HAP-1 (cell line): Measurements from ENCODE around the gene MAP2K5.

Source experiments
- DNase-seq, 2 experiments: peaks; one replicate each; pipeline ENCODE4 v3.0.0-alpha.2; 2016 to 2020; ENCODE audit warnings: low spot score in 2 of 2
- H3K27me3 ChIP-seq: fragments of 250-450 bp; sonication (Bioruptor Pico); 2 replicates; pipeline ENCODE4 v1.5.1; 2020; ENCODE audit warnings: low read depth, mild to moderate bottlenecking, moderate library complexity
- H3K36me3 ChIP-seq: fragments of 250-450 bp; sonication (Bioruptor Pico); replicated peaks from 2 replicates; pipeline ENCODE4 v1.5.1; 2020; ENCODE audit warnings: mild to moderate bottlenecking
- H3K4me1 ChIP-seq: fragments of 250-450 bp; sonication (Bioruptor Pico); 2 replicates; pipeline ENCODE4 v1.5.1; 2020; ENCODE audit warnings: mild to moderate bottlenecking
- H3K4me3 ChIP-seq: fragments of 250-450 bp; sonication (Bioruptor Pico); 2 replicates; pipeline ENCODE4 v1.5.1; 2020; ENCODE audit warnings: mild to moderate bottlenecking, moderate library complexity
- H3K9me3 ChIP-seq: fragments of 250-450 bp; sonication (Bioruptor Pico); 2 replicates; pipeline ENCODE4 v1.5.1; 2020; ENCODE audit warnings: mild to moderate bottlenecking, moderate library complexity
- in situ Hi-C: fragments of 300-500 bp; cut with MboI; formaldehyde crosslinking; loops from 3 replicates; pipeline ENCODE4 v1.14.3; 2020; ENCODE audit warnings: low sequenced_read_pairs, inconsistent platforms, mixed read lengths

Gene MAP2K5

GRCh38 chr15:67558502-67558901, 16.0 kb downstream of the MAP2K5 start:
- in situ Hi-C loops, result no loop called here

DNA sequence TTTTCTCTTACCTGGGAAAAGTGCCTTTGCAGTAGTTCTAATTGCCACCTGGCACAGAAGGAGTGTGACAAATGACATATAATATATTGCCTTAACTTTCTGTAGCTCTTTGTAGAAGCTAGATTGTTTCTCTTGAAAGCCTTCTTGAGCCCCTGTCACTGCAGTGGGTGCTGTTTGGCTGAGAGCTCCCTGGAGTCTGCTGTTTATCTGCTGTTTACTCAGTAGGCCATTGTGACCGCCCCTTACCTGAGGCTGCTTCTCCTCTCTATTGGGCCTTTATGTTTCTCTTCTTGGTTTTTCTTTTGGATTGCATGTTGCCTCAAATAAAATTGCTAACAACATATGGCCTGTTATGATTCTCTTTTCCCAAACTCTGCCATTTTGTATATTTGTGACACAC, 16.7 kb downstream of the MAP2K5 start:
- Histone ChIP-seq H3K9me3 (peaks cover 2% of the 10 kb centered on the region; the same call in 1 of the 2 replicates), H3K4me1 (peaks cover 10% of the 10 kb centered on the region), H3K4me3 (no peak overlapping the region), H3K36me3 (no peaks in the 10 kb centered on the region; the same call in 1 of the 2 replicates), H3K27me3 (no peaks in the 10 kb centered on the region)
- DNase-seq, result no peak
- in situ Hi-C loops, result no loop called here

More at GRCh38 chr15:67558502-67558901, 16.0 kb downstream of the MAP2K5 start:
- Histone ChIP-seq H3K4me3 (no peak overlapping the region), H3K4me1 (peaks cover 6% of the 10 kb centered on the region), H3K27me3 (no peaks in the 10 kb centered on the region), H3K36me3 (no peaks in the 10 kb centered on the region; the same call in 1 of the 2 replicates), H3K9me3 (peaks cover 2% of the 10 kb centered on the region; the same call in 1 of the 2 replicates)
- DNase-seq, result no peak

GRCh38 chr15:67559576-67559975, 17.1 kb downstream of the MAP2K5 start:
- peaks cover 13% of the 10 kb centered on the region for H3K4me1 ChIP-seq
- H3K9me3 ChIP-seq, result peaks cover 2% of the 10 kb centered on the region; the same call in 1 of the 2 replicates
- H3K4me3 ChIP-seq, result no peak overlapping the region
- no peaks in the 10 kb centered on the region; the same call in 1 of the 2 replicates for H3K36me3 ChIP-seq
- in situ Hi-C loops, result no loop called here
- no peaks in the 10 kb centered on the region for H3K27me3 ChIP-seq
- no peak for DNase-seq

GRCh38 chr15:67560320-67560719, 17.8 kb downstream of the MAP2K5 start:
- Histone ChIP-seq H3K36me3 (no peaks in the 10 kb centered on the region; the same call in 1 of the 2 replicates), H3K9me3 (peaks cover 2% of the 10 kb centered on the region; the same call in 1 of the 2 replicates), H3K4me1 (peaks cover 18% of the 10 kb centered on the region), H3K27me3 (no peaks in the 10 kb centered on the region), H3K4me3 (no peak overlapping the region)
- in situ Hi-C loops, result no loop called here
- no peak for DNase-seq

- Histone ChIP-seq H3K4me3 (no peak overlapping the region), H3K9me3 (no peaks in the 10 kb centered on the region; the same call in 1 of the 2 replicates), H3K27me3 (no peaks in the 10 kb centered on the region), H3K36me3 (no peaks in the 10 kb centered on the region), H3K4me1 (peaks cover 25% of the 10 kb centered on the region)
- DNase-seq, result no peak
- in situ Hi-C loops, result no loop called here
These were observed 20.6 kb downstream of the MAP2K5 start for GRCh38 chr15:67563092-67563491.

DNA sequence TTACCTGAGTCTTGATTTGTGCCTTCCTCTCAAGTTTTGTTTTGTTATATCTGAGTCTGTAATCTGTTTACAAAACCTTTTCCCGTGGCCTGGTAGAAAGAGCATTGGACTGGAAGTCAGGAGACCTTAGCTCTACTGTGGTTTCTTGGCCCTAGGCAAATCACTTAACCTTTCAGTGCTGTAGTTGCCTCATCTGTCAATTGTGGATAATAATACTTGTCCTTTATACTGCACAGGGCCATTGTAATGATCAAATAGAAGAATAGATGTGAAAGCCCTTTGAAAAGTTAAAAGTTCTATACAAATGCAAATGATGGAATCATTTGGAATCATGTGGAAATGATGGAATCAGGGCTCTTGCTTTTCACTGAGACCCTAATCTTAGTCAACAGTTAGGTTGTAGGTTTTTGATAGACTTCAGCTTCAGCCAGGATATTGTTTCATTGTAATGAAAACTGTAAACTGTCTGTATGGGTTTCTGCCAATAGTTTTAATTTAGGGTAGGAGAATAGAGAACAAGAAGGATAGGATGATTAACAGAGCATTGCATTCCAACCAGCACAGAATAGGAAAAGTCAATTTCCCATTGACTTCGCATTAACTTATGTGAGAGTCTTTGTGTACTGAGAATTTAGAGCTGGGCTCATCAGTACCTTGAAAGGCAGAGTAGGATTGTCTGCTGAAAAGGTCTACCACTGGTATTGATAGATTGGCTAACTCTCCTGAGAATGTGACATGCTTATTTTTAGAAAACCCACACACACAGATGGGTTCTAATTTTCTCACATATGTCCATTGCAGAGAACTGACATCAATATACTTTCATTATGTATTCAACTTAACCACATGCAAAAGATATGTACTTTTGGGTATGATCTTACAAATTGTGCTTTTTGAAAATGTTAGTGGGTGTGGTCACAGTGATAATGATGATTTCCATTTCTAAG, 21.8 kb downstream of the MAP2K5 start:
- DNase-seq, result peak; percentile 84 to 100
- no peaks in the 10 kb centered on the region for H3K36me3 ChIP-seq
- peaks cover 25% of the 10 kb centered on the region for H3K4me1 ChIP-seq
- H3K27me3 ChIP-seq, result no peaks in the 10 kb centered on the region
- in situ Hi-C loops, result no loop called here
- H3K4me3 ChIP-seq, result no peak overlapping the region
- no peaks in the 10 kb centered on the region for H3K9me3 ChIP-seq

- DNase-seq, result no peak
- Histone ChIP-seq H3K9me3 (no peaks in the 10 kb centered on the region), H3K4me1 (peaks cover 25% of the 10 kb centered on the region), H3K27me3 (no peaks in the 10 kb centered on the region), H3K4me3 (no peak overlapping the region), H3K36me3 (no peaks in the 10 kb centered on the region)
- in situ Hi-C loops, result no loop called here
These were observed 22.5 kb downstream of the MAP2K5 start for GRCh38 chr15:67564968-67565345.

- in situ Hi-C loops, result no loop called here
- no peak for DNase-seq
- Histone ChIP-seq H3K4me1 (peaks cover 11% of the 10 kb centered on the region), H3K27me3 (no peaks in the 10 kb centered on the region), H3K36me3 (no peaks in the 10 kb centered on the region), H3K9me3 (no peaks in the 10 kb centered on the region), H3K4me3 (no peak overlapping the region)
These were observed 27.2 kb downstream of the MAP2K5 start for GRCh38 chr15:67569668-67570067.

- no peaks in the 10 kb centered on the region for H3K9me3 ChIP-seq
- no peaks in the 10 kb centered on the region for H3K36me3 ChIP-seq
- no peaks in the 10 kb centered on the region for H3K27me3 ChIP-seq
- in situ Hi-C loops, result no loop called here
- peaks cover 7% of the 10 kb centered on the region for H3K4me1 ChIP-seq
- H3K4me3 ChIP-seq, result no peak overlapping the region
- no peak for DNase-seq
These were observed 28.6 kb downstream of the MAP2K5 start for GRCh38 chr15:67570875-67571647.

- Histone ChIP-seq H3K4me1 (peaks cover 2% of the 10 kb centered on the region), H3K27me3 (no peaks in the 10 kb centered on the region), H3K9me3 (no peaks in the 10 kb centered on the region), H3K4me3 (no peak overlapping the region), H3K36me3 (no peaks in the 10 kb centered on the region)
- in situ Hi-C loops, result no loop called here
- no peak for DNase-seq
These were observed 29.3 kb downstream of the MAP2K5 start for GRCh38 chr15:67571648-67572415.

- in situ Hi-C loops, result no loop called here
- DNase-seq, result no peak
These were observed 30.7 kb downstream of the MAP2K5 start for GRCh38 chr15:67573194-67573593.

GRCh38 chr15:67575039-67575502, 32.6 kb downstream of the MAP2K5 start:
- in situ Hi-C loops, result no loop called here
- no peak for DNase-seq
- Histone ChIP-seq H3K27me3 (no peaks in the 10 kb centered on the region), H3K36me3 (no peaks in the 10 kb centered on the region), H3K4me3 (no peak overlapping the region), H3K4me1 (peaks cover 3% of the 10 kb centered on the region; the same call in 1 of the 2 replicates), H3K9me3 (no peaks in the 10 kb centered on the region)

More at GRCh38 chr15:67573194-67573593, 30.7 kb downstream of the MAP2K5 start:
- Histone ChIP-seq H3K36me3 (no peaks in the 10 kb centered on the region), H3K9me3 (no peaks in the 10 kb centered on the region), H3K4me3 (no peak overlapping the region), H3K4me1 (no peaks in the 10 kb centered on the region), H3K27me3 (no peaks in the 10 kb centered on the region)

DNA sequence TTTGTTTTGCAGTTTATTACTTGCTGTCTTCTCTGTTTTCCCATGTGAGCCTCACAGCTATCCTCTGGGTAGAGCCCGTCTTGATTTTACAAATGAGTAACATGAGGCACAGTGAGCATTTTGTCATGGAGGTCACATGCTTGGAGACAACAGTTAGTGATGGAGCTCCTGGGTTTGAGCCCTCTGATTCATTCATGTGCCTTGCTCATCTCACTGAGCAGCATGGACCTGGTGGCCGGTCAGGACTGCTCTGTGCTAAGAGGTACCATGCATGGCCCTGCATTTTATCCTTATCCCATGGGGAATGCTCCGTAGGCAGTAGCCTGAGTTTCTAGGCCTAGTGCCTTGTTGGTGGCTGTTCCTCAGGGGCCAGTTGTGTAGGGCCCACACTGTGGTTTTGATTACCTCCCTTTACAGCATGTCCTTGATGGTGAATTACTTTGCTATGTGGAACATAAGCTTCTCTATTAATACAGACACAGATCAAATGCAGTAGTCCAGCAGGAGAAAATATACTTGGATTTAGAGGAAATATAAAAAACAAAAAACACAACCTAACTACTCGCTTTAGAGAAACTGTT, 35.6 kb downstream of the MAP2K5 start:
- in situ Hi-C loops, result no loop called here
- DNase-seq, result no peak
- Histone ChIP-seq H3K9me3 (no peaks in the 10 kb centered on the region), H3K4me3 (no peak overlapping the region), H3K36me3 (no peaks in the 10 kb centered on the region), H3K27me3 (no peaks in the 10 kb centered on the region), H3K4me1 (peaks cover 5% of the 10 kb centered on the region; the same call in 1 of the 2 replicates)
